Stomach (tissue), 9 donors: ENCODE results near the gene CCDC12. TPM values are rescaled to one million over a fixed set of nuclear protein-coding genes. Genes with fewer than 3 reads are reported as not detected.

Experiments used
- DNase-seq, 2 donors: peaks; one replicate each; pipeline versions ENCODE4 v3.0.0 to v3.0.0-alpha.2; 2013 to 2019
- H3K27ac ChIP-seq, 5 donors: fragments of 200-600 bp in 4 of 5; sonication (generic) in 4 of 5; one replicate each; pipeline ENCODE4 v1.5.1; 2013 to 2019; ENCODE audit warnings: mild to moderate bottlenecking in 1 of 5, moderate library complexity in 1 of 5
- H3K27me3 ChIP-seq, 3 donors: fragments of 200-600 bp; sonication (generic); one replicate each; pipeline ENCODE4 v1.5.1; 2017 to 2019; ENCODE audit warnings: mixed run types in 1 of 3
- H3K36me3 ChIP-seq, 4 donors: fragments of 200-600 bp; sonication (generic); 1 replicate in 3 of 4; 2 replicates in 1 of 4; pipeline ENCODE4 v1.5.1; 2016 to 2019
- H3K4me1 ChIP-seq, 4 donors: fragments of 200-600 bp; sonication (generic); one replicate each; pipeline ENCODE4 v1.5.1; 2016 to 2019
- H3K4me3 ChIP-seq, 4 donors: fragments of 200-600 bp; sonication (generic) in 3 of 4; one replicate each; pipeline ENCODE4 v1.5.1; 2016 to 2019; ENCODE audit warnings: mild to moderate bottlenecking in 1 of 4
- H3K9me3 ChIP-seq, 4 donors: fragments of 200-600 bp; sonication (generic); one replicate each; pipeline ENCODE4 v1.5.1; 2016 to 2019
- CTCF ChIP-seq, 7 experiments: fragments of 450-650 bp in 4 of 7; fragments of 200-600 bp in 3 of 7; sonication (generic) in 3 of 7; IDR thresholded peaks; one replicate each; pipeline ENCODE4 v1.5.1; 2016 to 2019; ENCODE audit warnings: antibody characterized with exemption in 7 of 7, control low read depth in 2 of 7, mild to moderate bottlenecking in 1 of 7
- EP300 ChIP-seq: sonication (generic); formaldehyde crosslinking; IDR thresholded peaks from one replicate; pipeline ENCODE4 v1.6.1; 2017; ENCODE audit warnings: antibody characterized with exemption
- POLR2A ChIP-seq, 4 donors: fragments of 450-650 bp; IDR thresholded peaks; one replicate each; pipeline ENCODE4 v1.6.1; 2016; ENCODE audit warnings: antibody characterized with exemption in 4 of 4, control low read depth in 2 of 4, mild to moderate bottlenecking in 1 of 4, moderate library complexity in 1 of 4
- POLR2AphosphoS5 ChIP-seq, 3 donors: sonication (generic); formaldehyde crosslinking; IDR thresholded peaks; one replicate each; pipeline ENCODE4 v1.6.1; 2016; ENCODE audit warnings: antibody characterized with exemption in 3 of 3
- WGBS, 5 donors: extraction: QIAGEN DNeasy Blood & Tissue Kit in 3 of 5; methylation state at CpG; one replicate each; pipeline versions ENCODE4 v1.1.5 to v1.1.7; 2013 to 2018; 5-methylcytosine and 5-hydroxymethylcytosine counted together
- intact Hi-C: fragments of 100-400 bp; cut with DNase I; formaldehyde crosslinking; loops from one replicate; pipeline ENCODE4 v1.15.1; 2023; ENCODE audit warnings: low total_unique reads
- polyA plus RNA-seq, 3 donors: library from polyadenylated mRNA; stranded (reverse); fragments of 200-250 nt; gene quantifications; one replicate each; pipeline ENCODE4 v1.2.3, GENCODE V29; 2013
- total RNA-seq, 5 donors: library from RNA; depleted of rRNA; stranded (reverse); fragments of >200 nt; gene quantifications; one replicate each; pipeline versions ENCODE4 v1.1.0 to v1.2.3, GENCODE V29; 2014 to 2016
- donor health status: healthy with polysubstance abuse.
- donor health status: Bipolar disorder and iron deficiency.
- donor health status: healthy.

The CCDC12 gene
- total and polyA plus RNA-seq, 8 donors: 2.9 to 88.7 (median 47.1) TPM

GRCh38 chr3:46994801-46995731 lies 18.5 kb upstream of the CCDC12 start:
- WGBS, 5 donors: 69 to 92% (median 87%) methylated on average over 19 to 29 of the region's 29 CpGs

GRCh38 chr3:46993986-46994385 lies 17.4 kb upstream of the CCDC12 start:
- H3K9me3 ChIP-seq: no peaks in the 10 kb centered on the region
- peaks cover 28 to 100% (median 90%) of the 10 kb centered on the region in 4 donors for H3K36me3 ChIP-seq
- intact Hi-C loops: no loop called here
- DNase-seq: no peak
- peaks cover 3 to 30% (median 20%) of the 10 kb centered on the region in 4 donors for H3K4me1 ChIP-seq
- 80 to 100% (median 89%) methylated on average over 1 to 7 of the region's 7 CpGs for WGBS, 5 donors
- TF ChIP-seq POLR2A (IDR thresholded peaks at IDR 0.05) (no peak), CTCF (IDR thresholded peaks at IDR 0.05) (no peak), POLR2AphosphoS5 (IDR thresholded peaks at IDR 0.05) (no peak), EP300 (no peak)
- H3K27me3 ChIP-seq: no peaks in the 10 kb centered on the region
- H3K4me3 ChIP-seq: no peak overlapping the region
- H3K27ac ChIP-seq: no peak overlapping the region

More at GRCh38 chr3:46994801-46995731, 18.5 kb upstream of the CCDC12 start:
- TF ChIP-seq CTCF (IDR thresholded peaks at IDR 0.05): no peak
- TF ChIP-seq POLR2A (IDR thresholded peaks at IDR 0.05): no peak
- TF ChIP-seq POLR2AphosphoS5 (IDR thresholded peaks at IDR 0.05): no peak
- H3K27ac ChIP-seq: no peak overlapping the region
- H3K4me3 ChIP-seq: no peak overlapping the region
- no peaks in the 10 kb centered on the region for H3K27me3 ChIP-seq
- peaks cover 36 to 100% (median 90%) of the 10 kb centered on the region in 4 donors for H3K36me3 ChIP-seq
- no peak for DNase-seq
- H3K9me3 ChIP-seq: no peaks in the 10 kb centered on the region
- peaks cover 0 to 20% (median 12%) of the 10 kb centered on the region in 4 donors for H3K4me1 ChIP-seq
- intact Hi-C loops: loop anchor here (5.0 kb wide), 1 partner anchor 73 kb away; no protein-coding TSS in a partner anchor

- Histone ChIP-seq H3K4me3 (no peak overlapping the region), H3K36me3 (peaks cover 29 to 100% (median 90%) of the 10 kb centered on the region in 4 donors), H3K27me3 (no peaks in the 10 kb centered on the region), H3K9me3 (no peaks in the 10 kb centered on the region), H3K27ac (no peak overlapping the region), H3K4me1 (peaks cover 10 to 37% (median 20%) of the 10 kb centered on the region in 4 donors)
- WGBS, 5 donors: 69 to 88% (median 76%) methylated on average over 2 of the region's 2 CpGs
- TF ChIP-seq POLR2A (IDR thresholded peaks at IDR 0.05) (no peak), EP300 (no peak), CTCF (IDR thresholded peaks at IDR 0.05) (no peak), POLR2AphosphoS5 (IDR thresholded peaks at IDR 0.05) (no peak)
- intact Hi-C loops: no loop called here
- no peak for DNase-seq
Observed at GRCh38 chr3:46993292-46993691, 16.7 kb upstream of the CCDC12 start.

- Histone ChIP-seq H3K4me3 (no peak overlapping the region), H3K27ac (no peak overlapping the region), H3K9me3 (no peaks in the 10 kb centered on the region), H3K36me3 (peaks cover 29 to 90% (median 86%) of the 10 kb centered on the region in 4 donors), H3K27me3 (no peaks in the 10 kb centered on the region), H3K4me1 (peaks cover 21 to 48% (median 28%) of the 10 kb centered on the region in 4 donors)
- 85 to 98% (median 92%) methylated on average over 9 of the region's 9 CpGs for WGBS, 5 donors
- intact Hi-C loops: no loop called here
- TF ChIP-seq POLR2A (IDR thresholded peaks at IDR 0.05): no peak
- no peak for TF ChIP-seq EP300
- TF ChIP-seq CTCF (IDR thresholded peaks at IDR 0.05): no peak
- no peak for TF ChIP-seq POLR2AphosphoS5 (IDR thresholded peaks at IDR 0.05)
- no peak for DNase-seq
Observed at GRCh38 chr3:46992231-46992630, 15.7 kb upstream of the CCDC12 start.
